K562 (cell line): ENCODE data around the gene TCF3. TPM values are rescaled to one million over a fixed set of nuclear protein-coding genes. Genes with fewer than 3 reads are reported as not detected.

Experiments used
- ESRRA ChIP-seq: fragments of 450-650 bp; IDR thresholded peaks from 2 replicates; pipeline ENCODE4 v1.6.1; 2014; ENCODE audit warnings: low read depth, mild to moderate bottlenecking, moderate library complexity, borderline replicate concordance
- FOXK2 ChIP-seq, 2 experiments: fragments of 450-650 bp; IDR thresholded peaks in 1 of 2; conservative IDR thresholded peaks in 1 of 2; 2 replicates each; pipeline ENCODE4 v1.6.1; 2016; ENCODE audit warnings: low read depth in 2 of 2, mild to moderate bottlenecking in 1 of 2
- HCFC1 ChIP-seq: IDR thresholded peaks from 2 replicates; pipeline ENCODE4 v1.6.1; 2012; ENCODE audit warnings: low read depth, low read length, improper control_type of control experiment
- HLTF ChIP-seq: fragments of 450-650 bp; IDR thresholded peaks from 2 replicates; pipeline ENCODE4 v1.6.1; 2016
- NR3C1 ChIP-seq: sonication (generic); formaldehyde crosslinking; IDR thresholded peaks from 2 replicates; pipeline ENCODE4 v1.8.1; 2022; ENCODE audit warnings: missing genetic modification reagents
- RCOR1 ChIP-seq, 2 experiments: IDR thresholded peaks; 2 replicates each; pipeline ENCODE4 v1.6.1; 2012; ENCODE audit warnings: low read depth in 2 of 2, low read length in 2 of 2, borderline replicate concordance in 1 of 2, improper control_type of control experiment in 1 of 2
- ZBTB40 ChIP-seq, 2 experiments: fragments of 450-650 bp in 1 of 2; sonication (generic) in 1 of 2; formaldehyde crosslinking in 1 of 2; IDR thresholded peaks; 2 replicates each; pipeline versions ENCODE4 v1.7.1 to v1.9.0; 2016 to 2022; ENCODE audit warnings: inconsistent platforms in 1 of 2, mild to moderate bottlenecking in 1 of 2, missing genetic modification reagents in 1 of 2
- ZBTB7A ChIP-seq: IDR thresholded peaks from 2 replicates; pipeline ENCODE4 v1.6.1; 2011; ENCODE audit warnings: low read depth, mild to moderate bottlenecking, low read length, moderate library complexity, borderline replicate concordance; ENCODE audit not compliant: control insufficient read depth
- ZFPM2 ChIP-seq: fragments of 250-450 bp; sonication (Bioruptor Pico); IDR thresholded peaks from 2 replicates; pipeline ENCODE4 v1.5.1; 2022; ENCODE audit warnings: mild to moderate bottlenecking
- ZNF431 ChIP-seq: sonication (generic); formaldehyde crosslinking; IDR thresholded peaks from 2 replicates; pipeline ENCODE4 v1.8.0; 2022; ENCODE audit warnings: mild to moderate bottlenecking, missing genetic modification reagents
- ZNF436 ChIP-seq: fragments of 250-450, 450-650 bp; sonication (Bioruptor Pico); formaldehyde crosslinking; IDR thresholded peaks from 2 replicates; pipeline ENCODE4 v1.7.0; 2020; ENCODE audit warnings: mild to moderate bottlenecking
- ZNF75A ChIP-seq: fragments of 450-650 bp; formaldehyde crosslinking; IDR thresholded peaks from 2 replicates; pipeline ENCODE4 v1.4.0; 2020; ENCODE audit warnings: mild to moderate bottlenecking
- polyA plus RNA-seq, 8 experiments: library from polyadenylated mRNA; depleted of rRNA in 4 of 8; stranded (reverse) in 5 of 8; unstranded in 3 of 8; fragments of >200 nt; fragmentation: Nextera tagmentation in 2 of 8; fragmentation: Illumina TruSeq in 1 of 8; extraction: Ambion mirVana in 2 of 8; extraction: Trizol in 1 of 8; gene quantifications; 2 replicates each; pipeline versions ENCODE4 v1.2.1 to v1.2.3, GENCODE V29; 2011 to 2014; ENCODE audit warnings: inconsistent platforms in 1 of 8, missing spikeins in 1 of 8
- total RNA-seq, 7 experiments: library from RNA; depleted of rRNA in 6 of 7; stranded (reverse); fragments of >200 nt in 6 of 7; fragmentation: Illumina TruSeq in 2 of 7; extraction: Trizol in 2 of 7; gene quantifications; 2 replicates each; pipeline versions ENCODE4 v1.2.1 to v1.2.3, GENCODE V29; 2011 to 2021; ENCODE audit warnings: low replicate concordance in 1 of 7
- TF ChIP-seq, protein P1 (sequence below), 2 experiments: fragments of 250-450 bp in 1 of 2; fragments of 450-650 bp in 1 of 2; sonication (Bioruptor Pico) in 1 of 2; IDR thresholded peaks; 2 replicates each; pipeline versions ENCODE4 v1.6.1 to v1.8.0; 2016 to 2021; ENCODE audit warnings: mild to moderate bottlenecking in 2 of 2, moderate library complexity in 2 of 2, missing compliant biosample characterization in 1 of 2, missing genetic modification characterization in 1 of 2

TCF3 gene
- total and polyA plus RNA-seq, 9 of the 15 experiments (the other 6 are each of a cell fraction or from before 2014, with no cell fraction given), result 5.6 to 259 (median 84.0) TPM

GRCh38 chr19:1672769-1673644, 20.6 kb upstream of the TCF3 start (continued):
- TF ChIP-seq ZNF436 (CRISPR knock-in tag) (no peak), ESRRA (no peak), ZBTB7A (0 out of 2 replicates have a peak, but pooled peaks have one; percentile 18), ZFPM2 (CRISPR knock-in tag) (no peak), HCFC1 (no peak), ZNF75A (CRISPR knock-in tag) (no peak), HLTF (no peak), ZNF431 (CRISPR knock-in tag) (0 out of 2 replicates have a peak, but pooled peaks have one; percentile 7), RCOR1 (IDR thresholded peaks at IDR 0.05; ENCODE audit: borderline replicate concordance in 1 of 2, low read depth in 2 of 2, low read length in 2 of 2) (no peak), FOXK2 (conservative IDR thresholded peaks at IDR 0.05 in 1 of 2, IDR thresholded peaks at IDR 0.05 in 1 of 2; ENCODE audit: low read depth in 2 of 2) (0 out of 4 replicates have a peak, but pooled peaks of 1 of the 2 experiments have one; percentile 2), ZBTB40 (IDR thresholded peaks at IDR 0.05) (no peak), ZBTB40 (CRISPR knock-in tag; IDR thresholded peaks at IDR 0.05) (no peak), NR3C1 (0 out of 2 replicates have a peak, but pooled peaks have one; percentile 42)
- TF ChIP-seq, protein P1, sequence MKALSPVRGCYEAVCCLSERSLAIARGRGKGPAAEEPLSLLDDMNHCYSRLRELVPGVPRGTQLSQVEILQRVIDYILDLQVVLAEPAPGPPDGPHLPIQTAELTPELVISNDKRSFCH (CRISPR knock-in tag; IDR thresholded peaks at IDR 0.05), result no peak
- TF ChIP-seq, protein P1 (tag; IDR thresholded peaks at IDR 0.05), result peak; percentile 31; the same call in 1 of the 2 replicates
